ENCODE data around the gene ALX4.

Gene ALX4

GRCh38 chr11:44309478-44310205 is at the start of gene ALX4:
ALX4 (minus strand) TSS chr11:44310139; CDS start chr11:44310062, 77 bp downstream.
- no peak for DNase-seq (ENCODE audit: low read depth)

- DNase-seq (ENCODE audit: low read depth) = no peak
Observed at GRCh38 chr11:44359162-44359561, 49.2 kb upstream of the ALX4 start.

GRCh38 chr11:44358713-44359112 is 48.8 kb upstream of the ALX4 start:
- DNase-seq (ENCODE audit: low read depth) = no peak

GRCh38 chr11:44357711-44358110 is 47.8 kb upstream of the ALX4 start:
- no peak for DNase-seq (ENCODE audit: low read depth)

GRCh38 chr11:44356351-44356750 is 46.4 kb upstream of the ALX4 start:
- no peak for DNase-seq (ENCODE audit: low read depth)

- DNase-seq (ENCODE audit: low read depth) = no peak
Observed at GRCh38 chr11:44351898-44352498, 42.1 kb upstream of the ALX4 start.

GRCh38 chr11:44351006-44351660 is 41.2 kb upstream of the ALX4 start:
- no peak for DNase-seq (ENCODE audit: low read depth)

- DNase-seq (ENCODE audit: low read depth) = no peak
Observed at GRCh38 chr11:44349328-44349727, 39.4 kb upstream of the ALX4 start.

GRCh38 chr11:44348721-44349120 is 38.8 kb upstream of the ALX4 start:
- no peak for DNase-seq (ENCODE audit: low read depth)

- no peak for DNase-seq (ENCODE audit: low read depth)
Observed at GRCh38 chr11:44348114-44348513, 38.2 kb upstream of the ALX4 start.

- DNase-seq (ENCODE audit: low read depth) = no peak
Observed at GRCh38 chr11:44347538-44347937, 37.6 kb upstream of the ALX4 start.

- DNase-seq (ENCODE audit: low read depth) = no peak
Observed at GRCh38 chr11:44346983-44347382, 37.0 kb upstream of the ALX4 start.

GRCh38 chr11:44345781-44346180 is 35.8 kb upstream of the ALX4 start:
- no peak for DNase-seq (ENCODE audit: low read depth)

- no peak for DNase-seq (ENCODE audit: low read depth)
Observed at GRCh38 chr11:44344921-44345320, 35.0 kb upstream of the ALX4 start.

GRCh38 chr11:44344423-44344820 is 34.5 kb upstream of the ALX4 start:
- DNase-seq (ENCODE audit: low read depth) = no peak

- DNase-seq (ENCODE audit: low read depth) = no peak
Observed at GRCh38 chr11:44343778-44344422, 34.0 kb upstream of the ALX4 start.

- no peak for DNase-seq (ENCODE audit: low read depth)
Observed at GRCh38 chr11:44342616-44343015, 32.7 kb upstream of the ALX4 start.

GRCh38 chr11:44340656-44341055 is 30.7 kb upstream of the ALX4 start:
- DNase-seq (ENCODE audit: low read depth) = no peak

GRCh38 chr11:44339530-44339883 is 29.6 kb upstream of the ALX4 start:
- DNase-seq (ENCODE audit: low read depth) = no peak

- no peak for DNase-seq (ENCODE audit: low read depth)
Observed at GRCh38 chr11:44338698-44339529, 29.0 kb upstream of the ALX4 start.

GRCh38 chr11:44338026-44338425 is 28.1 kb upstream of the ALX4 start:
- no peak for DNase-seq (ENCODE audit: low read depth)

GRCh38 chr11:44335919-44336318 is 26.0 kb upstream of the ALX4 start:
- DNase-seq (ENCODE audit: low read depth) = no peak
